Raji (cell line): ENCODE data around the gene MED12L.

Source experiments
- POLR2A ChIP-seq: IDR thresholded peaks from 2 replicates; pipeline ENCODE4 v1.6.1; 2011; ENCODE audit warnings: low read depth, low read length, control low read depth; ENCODE audit not compliant: insufficient read depth

Gene MED12L

GRCh38 chr3:151112731-151113130, 27.3 kb downstream of the MED12L start:
- no peak for TF ChIP-seq POLR2A

GRCh38 chr3:151113343-151113742, 27.9 kb downstream of the MED12L start:
- TF ChIP-seq POLR2A: no peak

- no peak for TF ChIP-seq POLR2A
Observed at GRCh38 chr3:151117047-151117446, 31.6 kb downstream of the MED12L start.

- no peak for TF ChIP-seq POLR2A
Observed at GRCh38 chr3:151119188-151119587, 33.7 kb downstream of the MED12L start.

GRCh38 chr3:151120409-151120808, 34.9 kb downstream of the MED12L start:
- TF ChIP-seq POLR2A: no peak

- TF ChIP-seq POLR2A: no peak
Observed at GRCh38 chr3:151121016-151121415, 35.6 kb downstream of the MED12L start.

GRCh38 chr3:151123827-151124226, 38.4 kb downstream of the MED12L start:
- no peak for TF ChIP-seq POLR2A

- TF ChIP-seq POLR2A: no peak
Observed at GRCh38 chr3:151124476-151124875, 39.0 kb downstream of the MED12L start.

- no peak for TF ChIP-seq POLR2A
Observed at GRCh38 chr3:151130428-151130827, 45.0 kb downstream of the MED12L start.

GRCh38 chr3:151133175-151133574, 47.7 kb downstream of the MED12L start:
- TF ChIP-seq POLR2A: no peak

GRCh38 chr3:151133917-151134450, 48.5 kb downstream of the MED12L start:
- no peak for TF ChIP-seq POLR2A

- no peak for TF ChIP-seq POLR2A
Observed at GRCh38 chr3:151135541-151136337, 50.3 kb downstream of the MED12L start.

GRCh38 chr3:151142929-151143328, 57.5 kb downstream of the MED12L start:
- TF ChIP-seq POLR2A: no peak

GRCh38 chr3:151144016-151144415, 58.6 kb downstream of the MED12L start:
- TF ChIP-seq POLR2A: no peak

- TF ChIP-seq POLR2A: no peak
Observed at GRCh38 chr3:151144760-151145159, 59.3 kb downstream of the MED12L start.

GRCh38 chr3:151145713-151146070, 60.2 kb downstream of the MED12L start:
- TF ChIP-seq POLR2A: no peak

- no peak for TF ChIP-seq POLR2A
Observed at GRCh38 chr3:151146071-151146730, 60.7 kb downstream of the MED12L start.

GRCh38 chr3:151146731-151147091, 61.2 kb downstream of the MED12L start:
- no peak for TF ChIP-seq POLR2A
